Testis (tissue), 3 donors: ENCODE data around the gene CHST8. TPM values are rescaled to one million over a fixed set of nuclear protein-coding genes. Genes with fewer than 3 reads are reported as not detected.

Experiments
- DNase-seq: peaks from one replicate; pipeline ENCODE4 v3.0.0-alpha.2; 2019
- H3K27ac ChIP-seq, 2 donors: fragments of 200-600 bp; sonication (generic); one replicate each; pipeline ENCODE4 v1.5.1; 2019
- H3K27me3 ChIP-seq: fragments of 200-600 bp; sonication (generic); one replicate; pipeline ENCODE4 v1.5.1; 2019
- H3K36me3 ChIP-seq: fragments of 200-600 bp; sonication (generic); one replicate; pipeline ENCODE4 v1.5.1; 2017; ENCODE audit warnings: low read depth; ENCODE audit errors: missing control alignments
- H3K4me1 ChIP-seq: fragments of 200-600 bp; sonication (generic); one replicate; pipeline ENCODE4 v1.5.1; 2019
- H3K4me3 ChIP-seq, 2 donors: fragments of 200-600 bp; sonication (generic); one replicate each; pipeline ENCODE4 v1.5.1; 2017 to 2019
- H3K9me3 ChIP-seq: fragments of 200-600 bp; sonication (generic); one replicate; pipeline ENCODE4 v1.5.1; 2017
- CTCF ChIP-seq, 3 experiments: fragments of 450-650 bp in 2 of 3; fragments of 200-600 bp in 1 of 3; sonication (generic) in 1 of 3; IDR thresholded peaks; one replicate each; pipeline ENCODE4 v1.5.1; 2016 to 2019; ENCODE audit warnings: antibody characterized with exemption in 3 of 3, mild to moderate bottlenecking in 2 of 3, moderate library complexity in 1 of 3
- POLR2A ChIP-seq: fragments of 450-650 bp; IDR thresholded peaks from one replicate; pipeline ENCODE4 v1.6.1; 2017; ENCODE audit warnings: antibody characterized with exemption, mild to moderate bottlenecking, moderate library complexity
- WGBS, 2 donors: methylation state at CpG; one replicate each; pipeline ENCODE4 v1.1.5; 2018; 5-methylcytosine and 5-hydroxymethylcytosine counted together
- intact Hi-C: fragments of 100-400 bp; cut with DNase I; formaldehyde crosslinking; loops from one replicate; pipeline ENCODE4 v1.15.1; 2023; ENCODE audit warnings: low total_unique reads
- polyA plus RNA-seq: library from polyadenylated mRNA; stranded (reverse); fragments of 350-450 nt; fragmentation: Illumina TruSeq; extraction: RNeasy Lipid Tissue Mini Kit (QIAGEN cat#74804); gene quantifications from one replicate; pipeline ENCODE4 v1.2.3, GENCODE V29; 2014; ENCODE audit warnings: low read depth, low replicate concordance; ENCODE audit not compliant: insufficient read depth
- total RNA-seq, 2 donors: library from RNA; depleted of rRNA; stranded (reverse); fragments of >200 nt; gene quantifications; one replicate each; pipeline ENCODE4 v1.2.3, GENCODE V29; 2016

The CHST8 gene
- total and polyA plus RNA-seq, 3 donors from 2014 or later = 0.75 to 0.93 (median 0.79) TPM

- intact Hi-C loops = no loop called here
- Histone ChIP-seq H3K36me3 (no peaks in the 10 kb centered on the region), H3K27me3 (no peaks in the 10 kb centered on the region), H3K4me1 (no peaks in the 10 kb centered on the region), H3K27ac (no peak overlapping the region), H3K9me3 (no peaks in the 10 kb centered on the region), H3K4me3 (no peak overlapping the region)
- no peak for DNase-seq
- 53 to 70% methylated on average over 10 of the region's 10 CpGs for WGBS, 2 donors
- TF ChIP-seq POLR2A = no peak
- TF ChIP-seq CTCF (IDR thresholded peaks at IDR 0.05) = no peak
Observed at GRCh38 chr19:33580026-33580644, 41.6 kb upstream of the CHST8 start.

GRCh38 chr19:33580645-33581037, 41.1 kb upstream of the CHST8 start:
- Histone ChIP-seq H3K36me3 (no peaks in the 10 kb centered on the region), H3K4me3 (no peak overlapping the region), H3K4me1 (no peaks in the 10 kb centered on the region), H3K27ac (no peak overlapping the region), H3K9me3 (no peaks in the 10 kb centered on the region), H3K27me3 (no peaks in the 10 kb centered on the region)
- intact Hi-C loops = no loop called here
- TF ChIP-seq POLR2A = no peak
- TF ChIP-seq CTCF (IDR thresholded peaks at IDR 0.05) = no peak
- no peak for DNase-seq
- 54 to 69% methylated on average over 8 of the region's 8 CpGs for WGBS, 2 donors

GRCh38 chr19:33582914-33583313, 38.8 kb upstream of the CHST8 start:
- TF ChIP-seq CTCF (IDR thresholded peaks at IDR 0.05) (no peak), POLR2A (no peak)
- Histone ChIP-seq H3K27me3 (no peaks in the 10 kb centered on the region), H3K4me1 (no peaks in the 10 kb centered on the region), H3K27ac (no peak overlapping the region), H3K36me3 (no peaks in the 10 kb centered on the region), H3K4me3 (no peak overlapping the region), H3K9me3 (no peaks in the 10 kb centered on the region)
- no peak for DNase-seq
- intact Hi-C loops = no loop called here
- 67 to 72% methylated on average over 4 of the region's 4 CpGs for whole genome bisulfite sequencing, 2 donors

GRCh38 chr19:33587150-33587549, 34.6 kb upstream of the CHST8 start:
- 82 to 85% methylated on average over 2 of the region's 2 CpGs for WGBS, 2 donors
- Histone ChIP-seq H3K27ac (no peak overlapping the region), H3K27me3 (no peaks in the 10 kb centered on the region), H3K4me1 (no peaks in the 10 kb centered on the region), H3K9me3 (no peaks in the 10 kb centered on the region), H3K4me3 (no peak overlapping the region), H3K36me3 (no peaks in the 10 kb centered on the region)
- intact Hi-C loops = no loop called here
- TF ChIP-seq POLR2A (no peak), CTCF (IDR thresholded peaks at IDR 0.05) (no peak)
- no peak for DNase-seq

- WGBS, 2 donors = 73 to 75% methylated on average over 1 of the region's 1 CpG
- no peak overlapping the region for H3K4me3 ChIP-seq
- intact Hi-C loops = no loop called here
- H3K4me1 ChIP-seq = no peaks in the 10 kb centered on the region
- no peak for DNase-seq
- no peak overlapping the region for H3K27ac ChIP-seq
- no peaks in the 10 kb centered on the region for H3K36me3 ChIP-seq
- H3K27me3 ChIP-seq = no peaks in the 10 kb centered on the region
- TF ChIP-seq POLR2A (no peak), CTCF (IDR thresholded peaks at IDR 0.05) (no peak)
- H3K9me3 ChIP-seq = no peaks in the 10 kb centered on the region
Observed at GRCh38 chr19:33590224-33590623, 31.5 kb upstream of the CHST8 start.
